Uterus (tissue), 4 donors: ENCODE results near the gene TRMT44. TPM values are rescaled to one million over a fixed set of nuclear protein-coding genes. Genes with fewer than 3 reads are reported as not detected.

Experiments used
- DNase-seq, 2 donors: peaks; one replicate each; pipeline ENCODE4 v3.0.0-alpha.2; 2019 to 2020
- H3K27ac ChIP-seq, 2 donors: fragments of 200-600 bp; sonication (generic); 1 replicate in 1 of 2; 2 replicates in 1 of 2; pipeline ENCODE4 v1.5.1; 2016 to 2018
- H3K27me3 ChIP-seq, 2 donors: fragments of 200-600 bp; sonication (generic); one replicate each; pipeline ENCODE4 v1.5.1; 2018 to 2019; ENCODE audit warnings: control low read depth in 1 of 2
- H3K36me3 ChIP-seq, 2 donors: fragments of 200-600 bp; sonication (generic); one replicate each; pipeline ENCODE4 v1.5.1; 2019; ENCODE audit warnings: control low read depth in 1 of 2
- H3K4me1 ChIP-seq, 2 donors: fragments of 200-600 bp; sonication (generic); one replicate each; pipeline ENCODE4 v1.5.1; 2018 to 2019; ENCODE audit warnings: control low read depth in 1 of 2
- H3K4me3 ChIP-seq, 2 donors: fragments of 200-600 bp; sonication (generic); 1 replicate in 1 of 2; 2 replicates in 1 of 2; pipeline ENCODE4 v1.5.1; 2018 to 2019; ENCODE audit warnings: mild to moderate bottlenecking in 1 of 2
- H3K9me3 ChIP-seq, 2 donors: fragments of 200-600 bp; sonication (generic); one replicate each; pipeline ENCODE4 v1.5.1; 2019; ENCODE audit warnings: control low read depth in 1 of 2
- CTCF ChIP-seq, 4 experiments: fragments of 200-600 bp in 2 of 4; fragments of 450-650 bp in 2 of 4; sonication (generic) in 2 of 4; IDR thresholded peaks; one replicate each; pipeline ENCODE4 v1.5.1; 2016 to 2019; ENCODE audit warnings: antibody characterized with exemption in 4 of 4, mild to moderate bottlenecking in 2 of 4, moderate library complexity in 1 of 4
- POLR2A ChIP-seq, 2 donors: fragments of 450-650 bp; IDR thresholded peaks; one replicate each; pipeline ENCODE4 v1.6.1; 2016; ENCODE audit warnings: antibody characterized with exemption in 2 of 2, mild to moderate bottlenecking in 1 of 2, moderate library complexity in 1 of 2
- intact Hi-C: fragments of 100-400 bp; cut with DNase I; formaldehyde crosslinking; loops from one replicate; pipeline ENCODE4 v1.15.1; 2023; ENCODE audit warnings: low total_unique reads
- total RNA-seq, 4 donors: library from RNA; depleted of rRNA in 3 of 4; stranded (reverse); fragments of >200 nt in 3 of 4; gene quantifications; one replicate each; pipeline versions ENCODE4 v1.1.0 to v1.2.4, GENCODE V29; 2014 to 2023
- donor health status: DM: yes; HTN: yes; CAD: no.

Gene TRMT44
- total RNA-seq, 4 donors from 2014 or later, result 3.3 to 38.8 (median 32.3) TPM

- TF ChIP-seq POLR2A (IDR thresholded peaks at IDR 0.05), result no peak
- peak in 3 of 4 experiments; percentile 5 to 47 (median 13) for TF ChIP-seq CTCF (IDR thresholded peaks at IDR 0.05)
- peaks cover 12 to 14% of the 10 kb centered on the region in 2 donors for H3K4me1 ChIP-seq
- peak; percentile 82 to 89 for DNase-seq
- intact Hi-C loops, result no loop called here
- no peaks in the 10 kb centered on the region for H3K36me3 ChIP-seq
- H3K4me3 ChIP-seq, result no peak overlapping the region
- H3K9me3 ChIP-seq, result no peaks in the 10 kb centered on the region
- H3K27me3 ChIP-seq, result no peaks in the 10 kb centered on the region
- peak overlapping the region; percentile 77 to 91 for H3K27ac ChIP-seq
Measured at GRCh38 chr4:8393593-8394038, 47.0 kb upstream of the TRMT44 start.

GRCh38 chr4:8394061-8394519 lies 46.5 kb upstream of the TRMT44 start:
- H3K27me3 ChIP-seq, result no peaks in the 10 kb centered on the region
- TF ChIP-seq POLR2A (IDR thresholded peaks at IDR 0.05), result no peak
- no peak for TF ChIP-seq CTCF (IDR thresholded peaks at IDR 0.05)
- DNase-seq, result peak; percentile 75 to 83
- no peak overlapping the region for H3K4me3 ChIP-seq
- peak overlapping the region; percentile 77 to 91 for H3K27ac ChIP-seq
- intact Hi-C loops, result no loop called here
- peaks cover 12 to 14% of the 10 kb centered on the region in 2 donors for H3K4me1 ChIP-seq
- no peaks in the 10 kb centered on the region for H3K36me3 ChIP-seq
- H3K9me3 ChIP-seq, result no peaks in the 10 kb centered on the region

GRCh38 chr4:8394806-8395205 lies 45.8 kb upstream of the TRMT44 start:
- Histone ChIP-seq H3K27ac (peak overlapping the region; percentile 77 to 91), H3K36me3 (no peaks in the 10 kb centered on the region), H3K4me3 (no peak overlapping the region), H3K27me3 (no peaks in the 10 kb centered on the region), H3K4me1 (peaks cover 12 to 14% of the 10 kb centered on the region in 2 donors), H3K9me3 (no peaks in the 10 kb centered on the region)
- TF ChIP-seq POLR2A (IDR thresholded peaks at IDR 0.05) (no peak), CTCF (IDR thresholded peaks at IDR 0.05) (no peak)
- DNase-seq, result no peak
- intact Hi-C loops, result no loop called here

- Histone ChIP-seq H3K36me3 (no peaks in the 10 kb centered on the region), H3K4me1 (peaks cover 12 to 14% of the 10 kb centered on the region in 2 donors), H3K27me3 (no peaks in the 10 kb centered on the region), H3K4me3 (no peak overlapping the region), H3K9me3 (no peaks in the 10 kb centered on the region), H3K27ac (peak overlapping the region in 1 of 2 donors; percentile 77)
- no peak for TF ChIP-seq POLR2A (IDR thresholded peaks at IDR 0.05)
- TF ChIP-seq CTCF (IDR thresholded peaks at IDR 0.05), result no peak
- DNase-seq, result no peak
- intact Hi-C loops, result no loop called here
Measured at GRCh38 chr4:8395504-8396296, 44.9 kb upstream of the TRMT44 start.

GRCh38 chr4:8396762-8397406 lies 43.7 kb upstream of the TRMT44 start:
- H3K9me3 ChIP-seq, result no peaks in the 10 kb centered on the region
- peaks cover 12 to 22% of the 10 kb centered on the region in 2 donors for H3K4me1 ChIP-seq
- H3K36me3 ChIP-seq, result no peaks in the 10 kb centered on the region
- H3K4me3 ChIP-seq, result no peak overlapping the region
- intact Hi-C loops, result no loop called here
- H3K27ac ChIP-seq, result no peak overlapping the region
- no peaks in the 10 kb centered on the region for H3K27me3 ChIP-seq
- no peak for TF ChIP-seq CTCF (IDR thresholded peaks at IDR 0.05)
- TF ChIP-seq POLR2A (IDR thresholded peaks at IDR 0.05), result no peak
- DNase-seq, result no peak
